Measurements from ENCODE around the gene CA10.

Gene CA10

DNA sequence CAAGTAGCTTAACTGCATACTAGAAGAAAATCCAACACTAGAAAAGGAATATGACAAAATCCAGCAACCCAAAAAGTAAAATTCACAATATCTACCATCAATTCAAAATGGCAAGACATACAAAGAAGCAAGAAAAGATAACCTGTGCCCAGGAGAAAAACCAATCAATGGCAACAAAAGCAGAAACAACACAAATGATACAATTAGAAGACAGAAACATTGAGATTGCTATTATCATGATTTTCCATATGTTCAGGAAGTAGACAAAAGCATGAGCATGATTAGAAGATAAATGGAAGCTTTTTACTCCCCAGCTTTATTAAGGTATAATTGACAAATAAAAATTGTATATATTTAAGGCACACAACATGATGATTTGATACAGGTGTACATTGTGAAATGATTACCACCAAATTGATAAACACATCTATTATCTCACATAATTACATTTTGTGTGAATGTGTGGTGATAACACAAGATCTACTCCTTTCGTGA, 117.3 kb downstream of the CA10 start:
- DNase-seq = no peak

- DNase-seq = no peak
Measured at GRCh38 chr17:52036416-52036815, 122.1 kb downstream of the CA10 start.

GRCh38 chr17:52035336-52035915, 123.1 kb downstream of the CA10 start:
- no peak for DNase-seq

DNA sequence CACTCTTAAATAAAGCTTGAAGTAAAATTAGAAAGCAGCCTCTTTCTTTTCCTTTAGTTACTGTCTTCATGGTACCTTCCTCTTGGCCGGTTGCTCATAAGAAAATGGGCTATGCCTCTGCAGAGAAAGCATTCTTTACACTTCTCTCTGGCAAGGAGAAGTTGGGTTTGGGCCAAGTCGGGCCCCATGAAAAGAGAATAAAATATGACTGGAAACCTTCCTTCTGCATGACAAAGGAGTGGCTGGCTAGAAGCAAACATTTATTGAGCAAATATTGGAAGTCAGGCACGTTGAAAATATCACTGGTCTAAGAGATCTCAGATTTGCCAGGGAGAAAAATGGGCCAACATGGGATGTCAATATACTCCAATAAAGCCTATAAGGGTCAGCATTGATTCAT, 126.1 kb downstream of the CA10 start:
- no peak for DNase-seq

DNA sequence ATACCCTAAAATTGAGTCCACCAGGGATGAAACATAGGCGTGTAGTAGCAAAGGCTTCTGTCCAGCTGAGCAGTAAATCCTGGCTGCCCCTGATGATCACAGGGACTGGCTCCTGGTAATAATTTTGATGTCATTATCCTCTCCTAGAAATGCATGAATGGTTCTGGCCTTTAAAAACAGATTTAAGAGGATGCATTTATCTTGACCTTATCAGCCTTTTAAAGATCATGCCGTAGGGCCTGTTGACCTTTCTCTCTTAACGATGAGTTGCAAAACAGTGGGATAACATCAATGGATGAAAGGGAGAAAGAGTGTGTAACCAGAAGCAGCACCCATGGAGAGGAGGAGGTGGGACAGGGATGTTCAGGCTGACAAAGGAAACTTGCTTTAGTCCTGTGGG, 128.5 kb downstream of the CA10 start:
- no peak for DNase-seq

- no peak for DNase-seq
Measured at GRCh38 chr17:52027620-52028295, 130.8 kb downstream of the CA10 start.

DNA sequence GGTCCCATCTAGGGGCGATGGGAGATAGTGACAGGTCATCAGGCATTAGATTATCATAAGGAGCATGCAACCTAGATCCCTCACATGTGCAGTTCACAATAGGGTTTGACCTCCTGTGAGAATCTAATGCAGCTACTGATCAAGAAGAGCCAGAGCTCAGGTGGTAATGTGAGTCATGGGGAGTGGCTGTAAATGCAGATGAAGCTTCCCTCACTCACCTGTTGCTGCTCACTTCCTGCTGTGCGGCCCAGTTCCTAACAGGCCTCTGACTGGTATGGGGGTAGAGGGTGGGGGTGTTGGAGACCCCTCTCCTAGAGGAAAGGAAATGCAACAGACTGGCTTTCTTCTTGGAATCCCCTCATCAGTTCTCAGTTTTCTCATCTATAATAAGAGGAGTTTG, 131.4 kb downstream of the CA10 start:
- DNase-seq = no peak

DNA sequence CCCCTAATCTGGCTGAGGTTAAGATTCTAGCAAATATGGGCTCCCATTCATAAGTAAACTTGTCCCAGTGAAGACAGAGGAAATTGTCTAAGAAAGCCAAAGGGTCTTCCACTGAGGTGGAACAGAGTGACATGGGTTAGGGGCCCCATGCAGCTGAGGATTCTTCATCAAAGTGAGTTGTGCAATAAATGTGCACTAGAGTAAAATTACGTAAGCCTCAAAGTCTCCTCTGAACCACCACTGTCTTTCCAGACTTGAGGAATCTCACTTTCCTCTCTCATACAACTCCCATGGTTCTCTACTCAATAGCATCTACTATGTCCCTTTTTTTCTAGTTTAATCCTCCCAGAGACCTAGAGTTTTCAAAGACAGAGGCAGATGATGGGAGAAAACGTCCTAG, 132.4 kb downstream of the CA10 start:
- no peak for DNase-seq

DNA sequence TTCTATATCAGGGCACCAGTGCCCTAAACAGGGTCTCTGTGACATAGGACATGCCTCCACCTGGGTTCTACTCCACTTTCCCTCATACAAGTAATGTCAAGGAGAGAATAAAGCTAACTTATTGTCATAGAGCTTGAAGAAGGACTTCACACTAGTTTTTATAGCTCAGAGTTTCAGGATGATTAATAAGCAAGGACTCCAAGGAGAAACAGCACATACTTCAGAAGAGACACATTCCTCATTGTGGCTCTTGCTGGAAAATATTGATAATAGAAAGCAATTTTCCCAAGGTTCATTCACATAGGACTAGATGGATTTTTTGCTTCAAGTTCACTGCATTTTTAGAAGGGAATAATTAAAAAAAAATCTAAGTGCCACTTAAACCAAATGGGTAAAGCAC, 133.3 kb downstream of the CA10 start:
- DNase-seq = no peak

DNA sequence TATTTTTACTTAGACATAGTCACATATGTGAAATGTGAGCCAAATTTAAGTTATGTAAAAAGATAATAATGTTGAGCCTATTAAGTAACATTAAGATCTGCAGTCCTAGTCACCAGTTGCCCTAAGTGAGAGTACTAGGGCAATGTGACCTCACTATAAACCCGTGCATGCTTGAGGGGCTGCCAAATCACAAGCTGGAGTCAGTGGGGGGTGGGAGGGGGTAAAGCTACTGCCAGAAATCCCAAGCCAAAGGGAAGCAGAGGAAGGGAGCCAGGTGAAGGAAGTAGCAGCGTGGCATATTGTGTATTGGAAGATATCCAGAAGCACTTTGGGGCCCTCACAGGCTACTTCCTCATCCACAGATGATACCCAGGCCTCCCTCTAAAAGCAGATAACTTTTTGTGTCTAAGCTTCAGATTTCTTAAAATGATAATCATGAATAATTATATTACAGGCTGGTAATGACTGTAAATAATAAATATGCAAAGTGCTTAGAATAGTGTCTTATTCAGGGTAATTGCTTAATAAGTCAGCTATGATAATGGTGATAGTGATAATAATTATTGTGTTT, 134.1 kb downstream of the CA10 start:
- no peak for DNase-seq

GRCh38 chr17:52011064-52011463, 147.4 kb downstream of the CA10 start:
- DNase-seq = no peak

GRCh38 chr17:51999654-52000053, 158.9 kb downstream of the CA10 start:
- DNase-seq = no peak

- no peak for DNase-seq
Measured at GRCh38 chr17:51997723-51998122, 160.8 kb downstream of the CA10 start.

DNA sequence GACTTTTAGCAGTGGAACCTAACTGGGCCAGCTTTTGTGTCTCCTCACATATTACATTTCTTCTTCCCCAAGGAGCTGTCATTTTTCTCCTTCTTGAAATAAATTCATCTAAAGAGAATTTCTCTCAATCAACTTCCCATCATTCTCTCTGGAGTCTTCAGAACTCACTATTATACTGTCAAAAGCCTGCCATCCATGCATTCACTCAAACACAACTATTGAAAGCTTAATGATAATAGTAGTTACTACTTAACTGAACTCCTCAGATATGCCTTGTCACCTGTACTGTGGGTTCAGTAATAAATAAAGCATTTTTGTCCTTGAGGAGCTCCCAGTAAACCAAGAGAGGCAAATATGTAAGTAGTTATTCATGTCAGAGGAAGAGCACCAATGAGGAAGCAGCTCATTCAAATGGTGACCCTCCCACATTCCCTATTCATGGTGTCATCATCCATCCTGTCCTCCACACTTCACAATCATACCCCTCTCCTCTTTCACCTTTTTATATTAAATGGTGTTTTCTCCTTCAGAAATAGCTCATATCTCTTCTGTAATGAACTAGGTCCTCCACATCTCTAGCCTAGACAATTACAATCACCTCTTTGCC, 162.6 kb downstream of the CA10 start:
- no peak for DNase-seq

- DNase-seq = no peak
Measured at GRCh38 chr17:51992864-51993416, 165.6 kb downstream of the CA10 start.

DNA sequence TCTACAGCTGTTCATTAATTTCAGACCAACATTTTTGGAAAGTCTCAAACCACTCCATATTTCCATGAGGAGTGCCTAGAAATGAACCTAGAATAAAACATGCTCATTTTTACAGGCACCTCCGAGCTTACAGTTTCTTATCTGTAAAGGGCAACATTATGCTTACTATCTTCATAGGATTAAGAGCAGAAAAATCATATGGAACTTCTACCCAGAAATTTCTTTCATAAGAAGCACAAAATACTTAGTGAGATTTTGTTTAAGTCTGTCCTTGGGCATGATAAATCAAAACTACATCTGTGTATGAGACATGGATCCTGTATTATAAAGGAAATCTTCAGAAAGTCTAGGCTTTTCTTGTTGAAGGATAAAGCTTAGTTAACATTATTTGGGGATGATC, 187.4 kb downstream of the CA10 start:
- DNase-seq = no peak

DNA sequence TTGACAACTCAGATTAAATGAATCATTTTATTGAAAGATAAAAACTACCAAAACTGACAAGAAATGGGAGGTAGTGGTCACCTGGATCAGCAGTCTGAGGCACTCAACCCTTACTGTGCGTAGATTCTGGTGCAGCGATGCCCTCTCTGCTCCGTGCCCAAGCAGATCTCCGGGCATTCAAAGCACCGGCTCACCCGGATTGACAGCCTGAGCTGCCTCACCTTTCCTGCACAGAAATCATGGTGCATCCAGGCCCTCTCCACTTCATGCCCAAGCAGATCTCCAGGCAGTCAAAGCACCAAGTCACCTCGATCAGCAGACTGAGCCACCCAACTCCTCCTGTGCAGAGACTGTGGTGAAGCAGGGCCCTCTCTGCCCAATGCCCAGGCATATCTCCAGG, 196.8 kb downstream of the CA10 start:
- no peak for DNase-seq

GRCh38 chr17:51957786-51958185, 200.7 kb downstream of the CA10 start:
- DNase-seq = no peak

GRCh38 chr17:51955245-51955644, 203.3 kb downstream of the CA10 start:
- DNase-seq = no peak

DNA sequence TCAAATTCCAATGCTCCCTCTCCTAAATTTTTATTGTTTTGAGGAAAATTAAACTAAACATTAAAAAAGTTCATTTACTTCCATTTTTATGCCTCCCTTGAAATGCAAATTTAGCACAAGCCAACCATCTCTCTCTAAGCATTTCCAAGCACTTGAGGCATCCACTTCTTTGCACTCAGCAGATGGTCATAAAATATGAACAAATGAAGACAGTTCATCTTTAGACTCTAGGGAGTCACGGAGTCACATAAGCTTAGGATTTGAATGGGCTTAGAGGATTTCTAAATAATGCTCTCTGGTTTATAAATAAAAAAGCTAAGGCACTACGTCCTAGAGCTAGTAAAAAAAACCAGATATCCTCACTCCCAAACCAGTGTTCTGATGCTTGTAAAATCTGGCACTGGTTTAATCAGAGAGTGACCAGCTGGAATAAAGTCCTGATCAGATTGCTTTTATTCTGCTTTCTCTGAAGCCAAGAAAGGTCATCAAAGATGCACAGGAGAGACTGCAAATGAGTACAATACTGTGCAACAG, 204.2 kb downstream of the CA10 start:
- no peak for DNase-seq

- no peak for DNase-seq
Measured at GRCh38 chr17:51951741-51952140, 206.8 kb downstream of the CA10 start.

DNA sequence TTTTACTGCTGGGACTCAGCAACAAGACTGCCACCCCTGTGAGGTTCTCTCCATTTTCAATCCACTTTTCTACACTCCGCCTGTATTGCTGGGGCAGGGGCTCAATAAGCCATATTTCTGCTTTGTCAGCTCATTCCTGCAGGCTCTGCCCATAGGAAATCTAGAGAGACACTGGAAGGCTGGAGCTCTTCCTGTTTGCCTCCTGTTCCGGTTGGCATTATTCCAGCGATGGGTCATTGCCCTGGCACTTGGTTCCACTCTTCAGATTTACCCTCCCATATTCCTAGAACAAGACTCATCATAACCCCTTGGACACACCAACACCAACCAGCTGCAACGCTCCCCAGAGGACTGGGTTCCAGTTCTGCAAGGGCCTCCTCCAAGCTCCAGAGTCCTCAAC, 210.4 kb downstream of the CA10 start:
- no peak for DNase-seq

GRCh38 chr17:51947160-51947735, 211.3 kb downstream of the CA10 start:
- DNase-seq = no peak

Data from stimulated activated naive CD4-positive, alpha-beta T cell treated with Interleukin-2 at 50 U/mL for 16 hours (primary cell).